HG03066 (cell line): ENCODE measurements around the gene PXDC1.
"Not testable (repeated sequence)": the region's sequence is repeated elsewhere in the genome, so short reads cannot be mapped to it uniquely, and the experiment has no call there.

Source experiments
- ATAC-seq: cut with Tn5 transposase; IDR thresholded peaks from one replicate; pipeline ENCODE4 v1.9.1; 2021; ENCODE audit warnings: low read depth; ENCODE audit not compliant: unreplicated experiment

The PXDC1 gene

DNA sequence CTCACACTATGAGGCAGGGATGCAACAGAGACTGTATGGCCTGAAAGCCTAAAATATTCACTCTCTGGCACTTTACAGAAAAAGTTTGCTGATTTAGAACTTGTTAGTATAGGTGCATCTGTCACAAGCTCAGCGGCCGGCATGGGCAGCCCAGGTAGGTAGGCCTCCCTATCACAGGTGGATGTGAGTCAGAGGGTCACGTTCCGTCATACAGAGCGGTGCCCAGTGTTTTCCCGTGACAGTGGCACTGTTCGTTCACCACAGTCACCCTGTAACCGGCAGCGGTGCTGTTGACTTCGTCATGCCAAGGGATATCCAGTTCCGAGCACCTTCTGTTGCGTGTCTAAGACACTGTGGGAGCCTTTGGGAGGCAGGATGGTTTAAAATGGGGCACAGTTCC is 32.9 kb upstream of the PXDC1 start:
- ATAC-seq, result no peak

DNA sequence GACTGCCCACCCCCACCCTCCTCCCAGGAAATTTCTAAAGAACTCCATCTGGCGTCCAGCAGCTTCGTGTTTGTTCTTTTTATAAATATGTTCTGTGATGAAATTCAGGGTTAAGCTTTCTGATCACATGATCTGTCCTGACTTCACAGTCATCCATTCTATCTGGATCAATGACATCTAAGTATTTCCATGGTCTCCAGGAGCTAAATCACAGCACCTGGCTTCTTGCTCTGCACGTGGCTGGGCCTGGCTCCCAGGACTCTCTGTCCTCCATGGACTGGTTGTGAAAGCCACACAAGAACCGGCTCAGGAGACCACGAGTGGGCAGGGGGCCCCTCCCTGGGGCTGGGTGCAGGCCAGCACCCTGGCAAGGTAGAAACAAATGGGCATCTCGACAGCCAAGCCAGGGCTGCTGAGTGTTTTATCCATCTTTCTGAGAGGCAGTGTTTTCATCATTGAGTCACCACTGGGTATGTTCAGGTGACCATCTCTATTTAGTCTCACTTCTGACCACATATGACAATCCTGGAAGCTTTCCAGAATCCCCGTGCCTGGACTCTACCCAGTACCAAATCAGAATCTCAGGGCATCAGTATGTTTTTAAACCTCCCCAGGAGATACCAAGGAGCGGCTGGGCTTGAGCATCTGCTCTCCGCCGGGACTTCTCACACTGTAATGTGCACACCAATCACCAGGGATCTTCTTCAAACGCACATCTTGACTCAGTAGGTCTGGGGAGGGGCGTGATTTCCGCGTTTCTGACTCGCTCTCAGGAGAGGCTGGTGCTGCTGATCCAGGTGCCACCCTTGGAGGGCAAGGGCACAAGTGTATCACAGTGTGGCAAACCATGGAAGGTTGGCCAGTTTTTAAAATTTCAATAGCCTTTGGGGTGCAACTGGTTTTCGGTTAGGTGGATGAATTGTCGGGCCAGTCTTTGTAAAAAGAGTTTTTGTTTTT is 31.6 kb upstream of the PXDC1 start:
- ATAC-seq, result no peak

DNA sequence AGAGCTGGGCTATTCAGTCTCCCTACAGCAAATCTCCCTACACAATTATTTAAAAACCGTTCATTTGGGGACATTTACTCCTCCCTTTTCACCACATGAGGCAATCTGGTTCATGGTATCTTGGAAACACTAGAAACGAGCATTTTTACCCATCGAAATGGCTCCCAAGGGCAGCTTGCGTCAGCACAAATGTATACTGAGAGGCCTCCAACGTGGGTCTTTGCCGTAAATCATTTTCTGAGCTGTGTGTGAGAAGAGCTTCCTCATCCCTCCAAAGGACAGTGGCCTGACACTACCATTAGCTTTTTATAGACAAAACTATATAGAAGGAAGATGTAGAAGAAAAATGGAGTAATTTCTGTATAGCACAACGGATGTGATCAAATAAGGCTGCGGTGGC is 30.0 kb upstream of the PXDC1 start:
- ATAC-seq, result no peak

DNA sequence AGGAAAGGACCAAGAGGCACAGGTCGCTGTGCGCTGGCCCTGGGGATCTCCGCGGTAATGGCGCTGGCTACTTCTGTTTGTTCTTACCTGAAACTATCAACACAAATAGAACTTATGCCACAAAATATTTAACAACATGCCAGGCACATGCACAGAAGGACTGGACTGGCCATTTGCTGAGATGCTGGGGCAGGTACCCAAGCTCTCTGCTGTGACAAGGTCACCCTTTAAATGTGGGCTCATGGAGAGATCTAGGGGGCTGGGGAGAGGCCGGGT is 28.0 kb upstream of the PXDC1 start:
- no peak for ATAC-seq

DNA sequence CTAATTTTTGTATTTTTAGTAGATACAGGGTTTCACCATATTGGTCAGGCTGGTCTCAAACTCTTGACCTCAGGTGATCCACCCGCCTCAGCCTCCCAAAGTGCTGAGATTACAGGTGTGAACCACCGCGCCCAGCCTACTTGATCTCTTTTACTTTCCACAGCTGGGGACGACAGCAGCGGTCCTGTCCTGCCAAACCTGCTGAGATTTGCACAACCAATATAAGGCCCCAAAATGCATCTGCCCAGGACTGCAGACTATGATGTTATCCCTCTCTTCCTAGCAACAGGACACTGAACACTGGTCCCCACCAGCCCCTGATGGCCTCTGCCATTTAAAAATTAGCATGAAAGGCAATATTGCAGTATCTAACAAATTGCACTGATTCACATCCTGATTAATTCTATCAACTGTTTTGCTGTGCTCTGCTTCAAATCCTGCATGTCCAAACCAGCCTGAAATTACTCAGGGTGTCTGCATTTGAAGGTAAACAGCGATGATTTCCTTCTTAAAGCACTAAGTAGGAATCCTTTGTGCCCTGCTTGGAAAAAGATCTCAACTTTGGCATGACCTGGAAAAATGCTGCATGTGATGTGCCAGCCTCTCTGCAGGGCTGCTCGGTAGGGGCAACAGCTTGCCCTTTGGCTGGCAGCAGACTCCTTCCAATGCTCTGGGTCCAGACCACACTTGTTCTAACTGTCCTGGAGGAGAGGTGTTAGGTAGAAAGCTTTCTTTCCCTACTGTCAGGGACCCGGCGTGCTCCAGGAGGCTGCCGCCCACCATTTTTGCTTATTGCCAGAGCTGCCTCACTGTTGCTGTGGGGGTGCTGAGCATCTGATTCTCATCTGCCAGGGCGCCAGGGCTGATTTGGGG is 27.4 kb upstream of the PXDC1 start:
- no peak for ATAC-seq

DNA sequence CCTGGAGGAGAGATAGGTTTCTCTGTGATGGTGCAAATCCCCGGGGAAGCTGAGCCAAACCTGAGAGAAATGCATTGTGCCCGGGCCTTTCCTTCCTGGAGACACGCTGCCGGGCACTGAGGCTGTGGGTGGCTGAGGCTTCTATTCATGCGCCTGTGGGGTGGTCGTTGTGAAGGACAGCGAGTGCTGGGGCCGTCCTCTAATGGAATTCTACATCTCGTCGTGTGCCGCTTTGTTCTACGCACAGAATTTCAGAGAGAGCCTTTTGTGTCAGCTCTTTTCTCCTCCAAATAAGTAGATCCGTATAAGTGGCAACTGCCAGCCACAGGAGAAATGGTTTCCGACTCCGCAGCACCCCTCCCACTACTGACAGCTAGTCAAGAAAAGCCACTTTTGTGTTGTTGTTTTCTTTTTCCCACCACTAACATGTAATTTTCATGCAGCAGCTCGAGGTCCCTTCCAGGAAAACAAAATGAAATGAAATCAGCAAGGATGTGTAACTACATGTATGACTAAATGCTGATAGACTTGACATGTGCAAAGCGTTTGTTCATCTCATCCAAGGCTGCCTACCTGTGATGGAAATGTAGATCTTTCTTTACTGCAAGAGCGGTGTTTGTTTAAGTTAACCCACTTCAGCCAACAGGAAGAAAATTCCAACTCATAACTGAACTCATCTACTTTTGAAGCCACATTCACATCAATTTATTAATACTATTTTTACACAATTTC is 26.4 kb upstream of the PXDC1 start:
- no peak for ATAC-seq

DNA sequence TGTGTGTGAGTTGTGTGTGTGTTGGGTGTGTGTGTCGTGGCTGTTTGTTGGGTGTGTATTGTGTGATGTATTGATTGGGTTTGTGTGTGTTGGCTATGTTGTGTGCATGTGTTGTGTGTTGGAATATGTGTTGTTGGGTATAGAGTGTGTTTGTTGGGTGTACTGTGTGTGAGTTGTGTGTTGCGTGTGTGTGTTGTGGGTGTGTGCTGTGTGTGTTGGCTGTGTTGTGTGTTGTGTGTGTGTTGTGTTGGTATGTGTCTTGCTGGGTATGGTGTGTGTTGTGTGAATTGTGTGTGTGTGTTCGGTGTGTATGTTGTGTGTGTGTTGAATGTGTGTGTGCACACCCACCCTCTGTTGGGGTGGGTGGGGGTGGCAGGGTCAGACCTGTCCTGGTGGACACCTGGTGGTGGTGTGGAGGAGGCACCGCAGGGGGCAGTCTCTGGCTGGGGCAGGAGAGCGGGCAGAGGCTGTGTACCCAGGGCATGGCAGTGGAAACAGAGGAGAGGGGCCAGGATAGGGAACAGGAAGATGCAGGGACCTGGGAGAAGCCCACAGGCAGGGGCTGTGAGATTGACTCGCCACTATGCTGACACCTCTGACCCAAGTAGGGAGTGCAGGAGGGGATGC is 25.5 kb upstream of the PXDC1 start:
- no peak for ATAC-seq

DNA sequence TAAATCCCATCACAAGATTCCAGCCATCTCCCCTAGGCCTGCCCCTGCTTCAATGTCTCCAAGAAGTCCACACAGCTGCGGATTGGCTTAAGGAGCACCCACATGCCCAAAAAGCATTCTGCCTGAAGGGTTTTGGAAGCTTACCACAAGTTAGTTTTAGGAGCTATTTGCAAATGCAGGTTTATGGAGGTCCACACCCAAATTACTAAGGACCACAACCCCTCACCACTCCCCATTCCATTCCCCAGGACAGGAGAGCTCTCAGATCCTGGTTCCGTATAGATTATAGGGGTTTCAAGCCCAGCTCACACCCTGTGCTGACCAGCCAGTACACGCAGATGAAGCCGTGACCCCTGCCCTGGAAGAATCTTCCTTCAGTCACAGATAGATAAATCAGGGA is 24.3 kb upstream of the PXDC1 start:
- no peak for ATAC-seq

DNA sequence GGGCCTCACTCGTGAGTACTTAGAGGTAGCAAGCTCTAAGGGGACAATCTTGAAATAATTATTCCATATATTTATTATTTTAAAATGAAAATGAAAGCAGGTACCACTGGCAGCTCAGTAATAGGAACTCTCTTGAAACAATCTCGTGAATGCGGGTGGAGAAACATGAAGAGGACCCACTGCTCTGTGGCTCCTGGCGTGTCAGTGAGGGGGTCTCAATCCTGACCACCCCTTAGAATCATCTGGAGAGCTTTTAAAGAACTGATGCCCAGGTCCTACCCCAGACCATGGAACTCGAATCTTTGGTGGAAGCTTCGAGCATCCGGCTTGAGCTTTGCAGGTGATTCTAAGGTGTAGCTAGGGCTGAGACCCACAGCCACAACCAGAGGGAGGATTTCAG is 23.9 kb upstream of the PXDC1 start:
- ATAC-seq, result no peak

DNA sequence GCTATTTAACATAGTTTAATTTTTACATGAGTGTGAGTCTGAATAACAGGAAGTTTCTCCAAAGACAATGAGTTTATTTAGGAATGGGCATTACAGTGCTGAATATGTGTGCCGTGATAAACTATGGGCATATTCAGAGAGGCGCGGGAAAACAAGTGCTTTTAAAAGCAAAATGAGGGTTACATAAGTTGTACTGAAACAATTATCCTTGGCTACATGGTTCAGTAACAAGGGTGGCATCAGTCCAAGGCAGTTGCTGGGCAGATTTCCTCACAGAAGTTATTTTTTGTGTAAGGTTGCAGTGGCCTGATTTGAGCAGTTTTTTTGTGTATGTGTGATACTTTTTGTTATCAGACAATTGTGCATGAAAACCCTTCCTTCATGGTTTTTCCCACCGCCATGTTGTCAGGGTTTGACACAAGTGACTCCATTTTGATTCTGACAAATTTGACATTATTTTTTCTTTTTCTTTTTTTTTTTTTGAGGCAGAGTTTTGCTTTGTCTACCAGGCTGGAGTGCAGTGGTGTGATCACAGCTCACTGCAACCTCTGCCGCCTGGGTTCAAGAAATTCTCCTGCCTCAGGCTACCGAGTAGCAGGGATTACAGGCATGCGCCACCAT is 22.3 kb upstream of the PXDC1 start:
- no peak for ATAC-seq

DNA sequence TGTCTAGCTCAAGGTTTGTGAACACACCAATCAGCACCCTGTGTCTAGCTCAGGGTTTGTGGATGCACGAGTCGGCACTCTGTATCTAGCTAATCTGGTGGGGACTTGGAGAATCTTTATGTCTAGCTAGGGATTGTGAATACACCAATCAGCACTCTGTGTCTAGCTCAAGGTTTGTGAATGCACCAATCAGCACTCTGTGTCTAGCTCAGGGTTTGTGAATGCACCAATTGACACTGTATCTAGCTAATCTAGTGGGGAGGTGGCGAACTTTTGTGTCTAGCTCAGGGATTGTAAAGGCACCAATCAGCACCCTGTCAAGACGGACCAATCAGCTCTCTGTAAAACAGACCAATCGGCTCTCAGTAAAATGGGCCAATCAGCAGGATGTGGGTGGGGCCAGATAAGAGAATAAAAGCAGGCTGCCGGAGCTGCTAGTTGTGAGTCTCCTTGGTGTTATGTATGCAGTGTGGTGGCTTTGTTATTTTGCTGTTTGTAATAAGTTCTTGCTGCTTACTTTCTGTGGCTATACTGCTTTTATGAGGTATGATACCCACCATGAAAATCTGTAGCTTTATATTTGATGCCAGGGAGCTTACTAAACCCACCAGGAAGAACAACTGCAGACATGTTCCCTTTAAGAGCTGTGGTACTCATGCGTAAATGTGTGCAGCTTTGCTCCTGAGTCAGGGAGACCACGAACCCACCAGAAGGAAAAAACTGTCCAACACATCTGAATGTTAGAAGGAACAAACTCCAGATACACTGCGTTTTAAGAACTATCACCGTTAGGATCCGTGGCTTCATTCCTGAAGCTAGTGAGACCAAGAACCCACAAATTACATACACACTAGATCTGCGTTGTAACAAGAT is 20.9 kb upstream of the PXDC1 start:
- ATAC-seq, result not testable (repeated sequence)

DNA sequence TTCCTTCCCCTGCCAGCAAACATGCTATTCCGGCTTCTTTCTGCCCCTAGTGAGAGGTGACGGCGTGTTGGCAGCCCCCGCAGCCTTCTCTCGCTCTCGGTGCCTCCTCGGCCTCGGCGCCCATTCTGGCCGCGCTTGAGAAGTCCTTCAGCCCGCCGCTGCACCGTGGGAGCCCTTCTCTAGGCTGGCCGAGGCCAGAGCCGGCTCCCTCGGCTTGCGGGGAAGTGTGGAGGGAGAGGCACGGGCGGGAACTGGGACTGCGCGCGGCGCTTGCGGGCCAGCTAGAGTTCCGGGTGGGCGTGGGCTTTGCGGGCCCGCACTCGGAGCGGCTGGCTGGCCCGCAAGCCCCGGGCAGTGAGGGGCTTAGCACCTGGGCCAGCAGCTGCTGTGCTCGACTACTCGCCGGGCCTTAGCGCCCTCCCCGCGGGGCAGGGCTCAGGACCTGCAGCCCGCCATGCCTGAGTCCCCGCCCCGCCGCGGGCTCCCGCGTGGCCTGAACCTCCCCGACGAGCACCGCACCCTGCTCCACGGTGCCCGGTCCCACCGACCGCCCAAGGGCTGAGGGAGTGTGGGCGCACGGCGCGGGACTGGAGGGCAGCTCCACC is 20.0 kb upstream of the PXDC1 start:
- ATAC-seq, result no peak

DNA sequence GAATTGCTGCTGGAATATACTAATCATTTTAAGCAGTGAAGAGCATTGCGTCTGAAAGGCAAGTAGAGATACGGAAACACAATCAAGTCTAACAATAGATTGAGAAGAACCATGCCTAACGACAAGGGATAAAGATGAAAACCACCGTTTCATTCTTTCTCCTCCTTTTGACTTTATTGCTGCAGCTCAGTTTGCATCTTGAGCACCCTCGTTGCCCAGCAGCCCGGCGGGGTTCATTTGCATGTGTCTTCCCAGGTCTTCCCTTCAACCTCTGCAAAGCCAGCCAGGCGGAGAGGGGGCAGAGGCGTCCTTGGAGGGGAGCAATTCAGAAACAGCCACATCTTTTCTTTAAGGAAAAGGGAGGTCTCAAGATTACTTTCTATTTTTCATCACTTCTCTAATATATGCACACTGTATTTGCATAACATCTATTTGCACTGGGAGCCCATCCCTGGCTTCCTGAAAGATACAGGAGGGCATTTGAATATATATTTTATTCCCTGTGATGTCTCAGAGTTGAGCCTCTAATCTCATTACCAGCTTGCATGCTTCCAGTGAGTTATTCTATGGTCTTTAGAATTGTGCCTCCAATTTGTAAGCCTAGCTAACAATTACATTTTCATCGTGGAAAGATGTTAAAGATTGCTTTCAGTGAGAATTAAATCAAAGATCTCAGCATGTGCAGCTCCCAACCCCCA is 18.7 kb upstream of the PXDC1 start:
- no peak for ATAC-seq

DNA sequence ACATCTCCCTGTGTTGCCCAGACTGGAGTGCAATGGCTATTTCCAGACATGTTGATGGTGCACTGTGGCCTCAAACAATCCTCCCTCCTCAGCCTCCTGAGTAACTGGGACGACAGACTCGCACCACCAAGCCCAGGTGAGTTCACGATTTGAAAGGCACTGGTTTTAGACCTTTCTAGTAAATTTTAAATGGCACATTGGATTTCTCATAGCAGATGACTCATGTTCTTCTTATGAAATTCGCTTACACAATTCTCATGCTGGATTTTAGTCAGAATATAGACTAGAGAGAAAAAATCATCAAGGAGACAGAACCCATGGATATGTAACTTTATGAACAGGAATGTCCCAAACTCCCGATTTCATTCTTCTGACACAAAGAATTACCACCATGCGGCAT is 18.1 kb upstream of the PXDC1 start:
- no peak for ATAC-seq

DNA sequence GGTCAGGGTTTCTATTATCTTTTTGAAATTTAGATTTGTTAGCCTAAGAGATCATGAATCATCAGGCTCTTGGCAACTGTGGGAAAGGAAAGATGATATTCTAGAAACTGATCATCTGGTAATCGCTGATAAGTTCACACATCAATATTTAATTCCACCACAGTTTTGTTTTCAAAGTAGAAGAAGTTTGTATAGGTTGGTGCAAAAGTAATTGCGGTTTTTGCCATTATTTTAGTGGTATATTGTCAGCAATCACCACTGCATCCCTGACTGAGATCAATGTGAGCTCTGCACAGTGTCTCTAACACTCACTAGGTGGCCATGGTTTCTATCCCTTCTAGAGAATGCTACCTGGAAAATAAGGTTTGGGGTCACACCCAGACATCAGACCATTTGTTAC is 17.0 kb upstream of the PXDC1 start:
- no peak for ATAC-seq

DNA sequence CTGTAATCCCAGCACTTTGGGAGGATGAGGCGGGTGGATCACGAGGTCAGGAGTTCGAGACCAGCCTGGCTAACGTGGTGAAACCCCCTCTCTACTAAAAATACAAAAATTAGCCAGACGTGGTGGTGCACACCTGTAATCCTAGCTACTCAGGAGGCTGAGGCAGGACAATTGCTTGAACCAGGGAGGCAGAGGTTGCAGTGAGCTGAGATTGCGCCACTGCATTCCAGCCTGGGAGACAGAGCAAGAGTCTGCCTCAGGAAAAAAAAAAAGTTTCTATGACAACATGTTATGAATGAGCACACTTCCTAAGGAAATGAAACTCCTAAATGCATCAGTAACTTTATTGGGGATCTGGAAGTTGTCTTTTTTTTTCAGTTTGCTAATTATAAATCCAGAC is 16.0 kb upstream of the PXDC1 start:
- ATAC-seq, result not testable (repeated sequence)

DNA sequence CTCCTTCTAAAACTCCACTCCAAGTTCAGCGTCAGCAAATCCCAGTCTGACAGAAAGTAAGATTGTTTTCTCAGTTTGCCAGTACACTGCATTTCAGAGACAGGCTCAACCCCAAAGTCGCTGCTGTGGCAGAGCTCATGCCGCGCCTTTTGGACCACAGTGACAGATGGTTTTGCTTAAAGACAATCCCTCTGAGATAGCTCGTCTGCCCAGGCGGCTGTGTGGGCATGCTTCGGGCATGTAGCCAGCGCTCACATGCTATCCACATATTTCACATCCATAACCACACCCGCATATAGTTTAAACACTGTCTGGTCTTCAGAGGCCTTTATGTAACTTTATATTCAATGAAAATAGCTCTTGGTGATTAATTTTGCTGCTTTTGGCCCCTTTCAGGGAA is 14.7 kb upstream of the PXDC1 start:
- no peak for ATAC-seq

DNA sequence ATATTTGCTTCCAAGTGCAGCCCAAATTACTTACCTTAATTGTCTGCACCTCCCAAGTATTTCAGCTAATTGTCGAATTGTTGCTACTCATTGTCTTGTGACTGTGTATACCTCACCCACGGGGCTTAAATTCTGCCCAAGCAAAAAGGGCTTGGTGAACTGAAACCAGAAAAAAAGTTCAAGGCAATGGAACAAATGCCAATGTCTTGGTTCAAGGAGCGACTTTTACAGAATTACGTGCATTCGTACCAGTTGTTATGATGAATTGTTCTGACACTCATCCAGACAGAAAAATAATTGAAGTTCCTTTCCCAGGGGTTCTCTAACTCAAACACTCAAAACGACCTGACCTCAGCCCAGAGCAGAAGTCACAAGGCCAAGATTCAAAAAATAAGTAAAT is 13.9 kb upstream of the PXDC1 start:
- ATAC-seq, result no peak
